Stimulated activated CD8-positive, alpha-beta memory T cell treated with anti-CD3 and anti-CD28 coated beads, Interleukin-12 subunit alpha, Interleukin-12 subunit beta, amount 100 ng/mL, for 24 hours (primary cell): ENCODE data around the gene VIPR1.

Experiments
- DNase-seq: peaks from one replicate; pipeline ENCODE4 v3.0.0-alpha.2; 2020; ENCODE audit errors: extremely low read depth

Gene VIPR1

GRCh38 chr3:42510325-42510724 is 7.9 kb downstream of the VIPR1 start:
- no peak for DNase-seq

- DNase-seq = no peak
Observed at GRCh38 chr3:42511201-42511600, 8.8 kb downstream of the VIPR1 start.

- no peak for DNase-seq
Observed at GRCh38 chr3:42511736-42512135, 9.3 kb downstream of the VIPR1 start.

DNA sequence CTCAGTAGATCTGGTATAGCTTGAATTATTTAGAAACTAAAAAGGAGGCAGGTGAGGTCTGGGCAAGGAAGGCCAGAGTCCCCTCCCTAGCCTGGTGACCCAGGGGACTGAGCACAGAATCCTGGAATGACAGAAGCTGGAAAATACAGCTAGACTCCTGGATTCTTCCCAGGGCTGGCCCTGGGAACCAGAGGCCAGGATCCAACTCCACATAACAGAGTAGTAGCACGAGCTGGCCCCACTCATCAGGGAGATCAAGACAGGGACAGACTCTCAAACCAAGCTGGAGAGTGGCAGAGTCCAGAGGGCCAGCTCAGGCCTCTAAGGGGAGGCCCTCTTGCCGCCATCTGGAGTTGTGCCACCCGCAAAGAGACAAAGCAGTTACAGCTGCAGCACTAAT is 10.7 kb downstream of the VIPR1 start:
- DNase-seq = no peak

DNA sequence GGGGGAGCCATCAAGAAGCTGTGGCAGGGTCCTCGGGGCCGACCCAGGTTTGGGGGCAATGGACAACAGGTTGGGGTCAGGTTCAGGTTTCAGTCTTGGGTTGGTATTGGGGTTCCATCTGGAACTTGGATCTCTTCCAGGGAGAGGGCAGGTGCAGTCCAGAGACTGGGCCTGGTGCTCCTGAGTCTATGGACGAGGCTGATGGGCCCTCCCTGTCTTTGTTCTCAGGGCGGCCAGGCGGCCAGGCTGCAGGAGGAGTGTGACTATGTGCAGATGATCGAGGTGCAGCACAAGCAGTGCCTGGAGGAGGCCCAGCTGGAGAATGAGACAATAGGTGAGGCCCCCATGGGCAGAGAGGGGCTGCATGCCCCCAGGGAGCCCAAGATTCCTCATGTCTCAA is 11.1 kb downstream of the VIPR1 start:
- DNase-seq = no peak

DNA sequence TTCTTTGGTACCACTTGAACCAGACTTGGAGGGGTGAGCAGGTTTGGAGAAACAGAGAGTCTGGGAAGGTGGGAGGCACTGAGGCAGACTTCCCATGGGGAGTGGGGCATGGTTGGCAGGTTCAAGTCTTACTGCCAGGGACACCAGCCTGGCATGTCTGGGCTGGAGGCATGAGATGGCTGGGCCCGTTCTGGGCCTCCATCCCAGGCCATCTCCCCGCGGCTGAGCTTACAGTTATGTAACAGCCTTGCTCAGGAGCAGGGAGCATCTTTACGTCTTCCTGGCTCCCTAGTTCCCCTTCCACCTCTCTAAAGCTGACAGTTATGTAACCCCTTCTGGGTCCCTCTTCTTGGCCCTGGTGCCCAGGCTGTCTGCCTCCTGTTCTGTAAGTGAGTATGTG is 12.4 kb downstream of the VIPR1 start:
- no peak for DNase-seq

DNA sequence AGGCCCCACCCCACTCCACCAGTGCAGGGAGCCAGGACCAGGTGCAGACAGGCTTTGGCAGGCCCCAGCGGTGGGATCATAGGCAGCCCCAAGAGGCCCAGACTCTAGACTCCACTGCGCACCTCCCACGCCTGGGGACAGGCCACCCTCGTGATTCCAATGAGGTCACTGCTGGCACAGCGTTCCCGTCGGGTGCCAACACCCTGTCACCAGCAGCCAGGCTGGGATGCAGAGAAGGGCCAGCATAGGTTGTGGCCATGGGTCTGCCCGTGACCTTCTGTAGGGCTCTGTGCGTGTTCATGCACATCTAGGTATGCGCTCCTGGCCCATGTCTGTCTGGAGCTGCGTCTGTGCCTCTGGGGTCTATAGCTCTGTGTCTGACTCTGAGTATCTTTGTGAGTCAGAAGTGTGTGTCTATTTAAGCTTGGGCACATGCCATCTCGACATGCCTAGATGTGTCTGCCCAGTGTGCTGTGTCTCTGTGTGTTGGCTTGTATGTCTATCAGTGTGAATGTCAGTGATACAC is 13.0 kb downstream of the VIPR1 start:
- no peak for DNase-seq

DNA sequence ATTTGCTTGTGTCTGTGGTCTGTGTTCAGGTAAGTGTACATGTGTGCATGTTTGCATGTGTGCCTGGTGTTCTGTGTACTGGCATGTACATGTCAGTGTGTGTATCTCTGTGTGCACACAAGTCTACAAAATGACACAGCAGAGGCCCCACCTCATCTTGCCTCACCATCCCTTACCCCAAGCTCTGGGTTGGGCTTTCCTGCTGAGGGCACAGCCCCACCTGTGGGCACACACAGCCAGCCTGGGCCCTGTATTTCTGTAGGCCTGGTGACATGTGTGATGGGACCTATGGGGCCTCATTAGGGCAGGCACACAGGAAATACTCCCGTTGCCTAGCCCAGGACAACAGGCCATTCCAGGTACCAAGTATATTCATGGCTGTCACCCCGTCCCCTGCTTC is 13.5 kb downstream of the VIPR1 start:
- no peak for DNase-seq

DNA sequence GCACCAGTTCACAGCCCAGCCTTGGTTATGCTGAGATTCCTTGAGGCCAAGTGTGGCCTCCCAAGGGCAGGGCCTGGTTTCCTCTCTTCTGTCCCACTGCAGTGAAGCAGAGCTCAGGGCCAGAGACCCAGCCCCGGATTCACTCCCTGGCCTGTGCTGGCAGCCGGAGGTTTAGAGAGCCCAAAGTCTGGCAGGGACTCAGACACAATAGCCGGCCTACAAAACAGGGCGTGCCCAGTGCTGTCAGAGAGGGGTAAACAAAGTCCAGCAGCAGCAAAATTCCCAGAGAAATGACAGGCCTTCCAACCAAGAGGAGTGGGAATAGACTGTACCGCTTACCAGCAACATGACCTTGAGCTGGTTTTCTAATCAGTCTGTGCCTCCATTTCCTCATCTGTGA is 14.0 kb downstream of the VIPR1 start:
- no peak for DNase-seq

DNA sequence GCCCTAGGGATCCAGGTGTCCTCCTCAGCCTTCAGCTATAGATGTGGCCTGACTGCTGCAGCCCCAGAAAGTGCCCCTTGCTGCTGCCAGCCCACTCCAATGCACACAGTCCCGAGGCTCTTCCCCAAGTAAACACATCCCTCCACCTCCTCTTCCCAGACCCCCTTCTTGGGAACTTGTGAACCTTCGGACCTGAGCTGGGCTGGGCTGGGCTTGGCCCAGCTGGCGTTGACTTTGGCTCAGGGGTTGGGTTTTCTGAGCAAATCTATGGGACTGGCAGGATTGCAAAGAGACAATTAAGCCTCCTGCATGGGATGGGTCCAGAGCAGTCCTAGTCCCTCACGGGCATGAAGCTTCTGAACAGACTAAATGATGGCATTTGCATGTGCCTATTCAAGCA is 14.7 kb downstream of the VIPR1 start:
- DNase-seq = no peak

DNA sequence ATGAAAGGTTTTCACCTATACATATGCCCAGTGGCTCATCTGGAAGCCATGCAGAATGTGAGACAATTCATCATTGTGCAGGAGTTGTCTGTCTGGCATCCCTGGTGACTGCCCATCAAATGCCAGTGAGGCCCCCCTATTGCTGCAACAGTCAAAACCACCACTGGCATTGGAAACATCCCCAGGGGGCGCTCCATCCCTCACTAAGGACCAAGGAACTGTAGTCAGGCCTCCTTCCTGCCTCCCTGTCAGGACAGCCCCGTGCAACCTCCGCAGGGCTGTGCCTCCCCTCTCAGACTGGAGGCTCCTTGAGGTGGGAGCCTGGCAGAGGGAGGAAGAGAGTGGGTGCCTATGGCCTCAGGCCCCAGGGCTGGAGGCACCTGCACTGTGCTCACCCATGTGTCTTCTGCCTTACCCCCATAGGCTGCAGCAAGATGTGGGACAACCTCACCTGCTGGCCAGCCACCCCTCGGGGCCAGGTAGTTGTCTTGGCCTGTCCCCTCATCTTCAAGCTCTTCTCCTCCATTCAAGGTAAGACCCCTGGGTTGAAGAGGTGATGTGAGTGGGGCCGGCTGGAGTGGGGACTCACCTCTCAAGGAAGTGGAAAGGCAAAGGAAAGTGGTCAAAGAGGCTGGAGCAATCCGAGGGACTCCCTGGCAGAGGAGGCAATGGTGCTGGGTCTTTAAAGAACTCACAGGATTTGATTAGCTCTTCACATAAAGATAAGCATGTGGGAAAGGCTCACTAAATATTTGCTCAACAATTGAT is 16.5 kb downstream of the VIPR1 start:
- no peak for DNase-seq

DNA sequence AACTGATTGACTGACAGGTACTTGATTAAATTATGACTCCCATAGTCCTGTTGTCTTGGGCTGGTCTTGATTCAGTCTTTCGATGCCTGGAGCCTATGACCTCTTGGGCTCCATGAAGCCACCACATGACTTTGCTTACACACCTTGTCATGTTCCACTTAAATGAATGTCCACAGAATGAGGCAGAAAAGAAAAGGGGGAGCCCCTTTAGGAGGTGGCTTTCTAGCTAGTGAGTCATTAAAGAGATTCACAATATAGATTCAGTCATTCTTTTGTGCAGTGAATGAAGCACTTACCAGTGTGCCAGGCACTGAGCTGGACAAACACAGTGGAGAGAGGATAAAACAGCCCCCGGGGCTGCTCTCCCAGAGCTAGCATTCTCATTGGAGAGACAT is 17.1 kb downstream of the VIPR1 start:
- DNase-seq = no peak

DNA sequence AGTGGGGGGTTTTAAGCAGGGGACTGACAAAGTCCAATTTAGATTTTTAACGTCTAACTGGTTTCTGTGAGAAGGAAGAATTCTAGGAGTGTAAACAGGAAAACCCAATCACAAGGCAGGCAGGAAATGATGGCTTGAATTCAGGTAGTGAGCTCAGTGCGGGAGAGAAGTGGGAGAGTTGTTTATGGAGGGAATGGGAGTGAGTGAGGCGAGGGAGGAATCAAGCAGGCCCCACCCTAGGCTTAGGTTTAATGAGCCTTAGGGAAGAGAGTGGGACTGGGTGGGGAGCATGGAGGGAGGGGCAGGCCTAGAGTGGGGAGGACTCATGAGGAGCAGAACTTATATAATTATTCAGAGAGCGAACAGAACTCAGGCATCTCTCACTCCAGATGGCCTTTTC is 17.9 kb downstream of the VIPR1 start:
- no peak for DNase-seq

GRCh38 chr3:42520906-42521305 is 18.5 kb downstream of the VIPR1 start:
- no peak for DNase-seq

- DNase-seq = no peak
Observed at GRCh38 chr3:42524751-42525150, 22.3 kb downstream of the VIPR1 start.

- DNase-seq = no peak
Observed at GRCh38 chr3:42525212-42525611, 22.8 kb downstream of the VIPR1 start.

DNA sequence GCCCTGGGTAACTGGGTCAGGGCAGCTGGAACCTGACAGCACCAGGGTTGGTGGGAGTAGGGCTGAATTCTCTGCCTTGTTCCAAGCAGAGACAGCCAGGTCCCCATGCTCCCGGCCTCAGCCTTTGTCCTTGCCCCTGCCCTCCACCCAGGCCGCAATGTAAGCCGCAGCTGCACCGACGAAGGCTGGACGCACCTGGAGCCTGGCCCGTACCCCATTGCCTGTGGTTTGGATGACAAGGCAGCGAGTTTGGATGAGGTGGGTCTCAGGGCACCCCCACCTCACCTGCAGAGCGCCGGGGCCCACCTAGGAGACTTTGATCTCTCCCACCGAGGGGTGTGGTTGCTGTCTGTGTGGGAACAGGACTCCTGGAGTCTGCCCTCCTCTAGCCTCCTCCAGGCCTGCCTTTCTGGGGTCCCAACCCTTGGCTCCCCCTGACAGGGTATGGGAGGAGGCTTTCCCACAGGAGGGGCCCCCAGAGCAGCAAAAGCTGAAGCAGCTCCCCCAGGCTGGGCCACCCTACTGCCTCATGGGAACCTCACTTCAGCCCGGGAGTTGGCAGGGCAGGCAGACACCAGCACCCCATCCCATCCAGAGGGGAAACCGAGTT is 23.4 kb downstream of the VIPR1 start:
- DNase-seq = no peak

- DNase-seq = no peak
Observed at GRCh38 chr3:42526616-42527367, 24.3 kb downstream of the VIPR1 start.

DNA sequence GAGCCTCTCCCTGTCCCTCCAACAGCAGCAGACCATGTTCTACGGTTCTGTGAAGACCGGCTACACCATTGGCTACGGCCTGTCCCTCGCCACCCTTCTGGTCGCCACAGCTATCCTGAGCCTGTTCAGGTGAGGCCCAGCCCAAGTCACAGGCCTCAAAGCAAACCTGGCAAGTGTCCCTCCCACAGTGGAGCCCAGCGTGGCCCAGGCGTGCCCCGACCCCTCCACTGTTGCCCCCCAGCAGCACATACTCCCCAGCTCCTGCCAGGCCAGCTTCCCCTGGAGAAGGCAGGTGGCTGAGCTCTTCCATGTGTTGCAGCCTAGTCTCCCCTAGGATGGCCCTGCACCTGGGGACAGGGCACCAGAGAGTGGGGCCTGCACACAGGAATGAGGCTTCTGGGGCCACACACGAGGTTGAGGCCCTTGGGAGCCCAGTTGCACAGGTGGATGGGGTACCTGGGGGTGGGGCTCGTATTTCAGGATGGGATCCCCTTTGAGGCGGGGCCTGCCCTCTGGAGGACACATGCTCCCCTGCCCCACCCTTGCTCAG is 25.0 kb downstream of the VIPR1 start:
- DNase-seq = no peak

GRCh38 chr3:42529468-42529867 is 27.0 kb downstream of the VIPR1 start:
- no peak for DNase-seq

DNA sequence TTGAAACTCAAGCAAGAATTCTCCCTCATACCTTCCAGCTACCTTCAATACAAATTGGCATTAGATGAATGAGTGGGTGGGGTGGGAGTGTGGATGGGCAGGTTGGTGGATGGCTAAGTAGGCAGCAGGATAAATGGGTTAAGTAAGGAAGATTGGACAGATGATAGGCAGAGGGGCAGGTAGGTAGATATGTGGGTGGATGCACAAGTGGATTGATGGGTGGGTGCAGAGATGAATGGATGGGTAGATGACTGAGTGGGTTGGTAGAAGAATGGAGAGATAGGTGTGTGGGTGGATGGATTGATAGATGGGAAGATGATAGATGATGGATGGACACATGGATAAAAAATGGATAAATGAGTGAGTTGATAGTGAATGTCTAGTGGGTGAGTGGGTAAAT is 27.6 kb downstream of the VIPR1 start:
- no peak for DNase-seq

- no peak for DNase-seq
Observed at GRCh38 chr3:42531470-42531869, 29.0 kb downstream of the VIPR1 start.

DNA sequence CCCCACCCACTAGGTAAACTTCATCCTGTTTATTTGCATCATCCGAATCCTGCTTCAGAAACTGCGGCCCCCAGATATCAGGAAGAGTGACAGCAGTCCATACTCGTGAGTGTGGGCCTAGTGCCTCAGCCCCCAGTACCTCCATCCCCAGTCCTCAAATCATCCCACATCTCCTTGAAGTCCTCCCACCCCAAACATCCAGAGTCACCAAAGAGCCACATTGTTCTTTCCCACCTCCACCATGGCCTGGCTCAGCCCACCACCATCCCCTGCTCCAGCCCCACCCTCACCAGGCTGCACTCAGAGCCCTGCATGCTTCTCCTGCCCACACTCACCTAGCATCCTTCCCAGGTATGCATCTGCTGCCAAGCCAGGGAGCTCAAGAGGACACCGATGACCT is 29.8 kb downstream of the VIPR1 start:
- no peak for DNase-seq
